HepG2 (cell line): ENCODE data around the gene MTA1. TPM values are rescaled to one million over a fixed set of nuclear protein-coding genes. Genes with fewer than 3 reads are reported as not detected.

Source experiments
- AHDC1 ChIP-seq: sonication (generic); formaldehyde crosslinking; IDR thresholded peaks from 2 replicates; pipeline ENCODE4 v1.5.1; 2020; ENCODE audit warnings: mild to moderate bottlenecking, missing genetic modification reagents, borderline replicate concordance
- ARHGAP35 ChIP-seq: sonication (generic); formaldehyde crosslinking; IDR thresholded peaks from 2 replicates; pipeline ENCODE4 v1.9.0; 2022; ENCODE audit warnings: mild to moderate bottlenecking, inconsistent platforms, moderate library complexity, missing genetic modification reagents, borderline replicate concordance
- CERS6 ChIP-seq: sonication (generic); formaldehyde crosslinking; IDR thresholded peaks from 2 replicates; pipeline ENCODE4 v1.5.0; 2020; ENCODE audit warnings: missing genetic modification reagents
- FOXM1 ChIP-seq: sonication (generic); formaldehyde crosslinking; IDR thresholded peaks from 2 replicates; pipeline ENCODE4 v1.5.0; 2020; ENCODE audit warnings: missing genetic modification reagents
- HOXD1 ChIP-seq: sonication (generic); formaldehyde crosslinking; IDR thresholded peaks from 2 replicates; pipeline ENCODE4 v1.5.0; 2020; ENCODE audit warnings: missing genetic modification reagents
- KLF11 ChIP-seq: IDR thresholded peaks from 2 replicates; pipeline ENCODE4 v1.6.1; 2016; ENCODE audit warnings: missing compliant biosample characterization
- MTF2 ChIP-seq: sonication (generic); formaldehyde crosslinking; IDR thresholded peaks from 2 replicates; pipeline ENCODE4 v1.5.0; 2020; ENCODE audit warnings: missing genetic modification reagents, borderline replicate concordance
- MZF1 ChIP-seq: sonication (generic); formaldehyde crosslinking; IDR thresholded peaks from 2 replicates; pipeline ENCODE4 v1.8.1; 2023; ENCODE audit warnings: mild to moderate bottlenecking, missing genetic modification reagents, borderline replicate concordance
- RBM39 ChIP-seq: fragments of 200-400 bp; formaldehyde crosslinking; IDR thresholded peaks from one replicate; pipeline ENCODE4 v1.6.1; 2018; ENCODE audit warnings: antibody characterized with exemption, mild to moderate bottlenecking, low read depth, low read length; ENCODE audit not compliant: poor library complexity, severe bottlenecking
- TFDP1 ChIP-seq: IDR thresholded peaks from 2 replicates; pipeline ENCODE4 v1.6.1; 2016; ENCODE audit warnings: missing compliant biosample characterization, missing genetic modification reagents, borderline replicate concordance
- ZBTB10 ChIP-seq: sonication (generic); formaldehyde crosslinking; IDR thresholded peaks from 2 replicates; pipeline ENCODE4 v1.4.0; 2020; ENCODE audit warnings: missing genetic modification reagents, borderline replicate concordance
- ZNF121 ChIP-seq: sonication (generic); formaldehyde crosslinking; IDR thresholded peaks from 2 replicates; pipeline ENCODE4 v1.5.0; 2020; ENCODE audit warnings: mild to moderate bottlenecking, missing genetic modification reagents
- ZNF354B ChIP-seq: sonication (generic); formaldehyde crosslinking; IDR thresholded peaks from 2 replicates; pipeline ENCODE4 v1.8.0; 2022; ENCODE audit warnings: mild to moderate bottlenecking, missing genetic modification reagents
- ZNF597 ChIP-seq: sonication (generic); formaldehyde crosslinking; IDR thresholded peaks from 2 replicates; pipeline ENCODE4 v1.5.0; 2020; ENCODE audit warnings: missing genetic modification reagents
- polyA plus RNA-seq, 8 experiments: library from polyadenylated mRNA; depleted of rRNA in 3 of 8; stranded (reverse) in 7 of 8; unstranded in 1 of 8; fragments of >200 nt; fragmentation: Illumina TruSeq in 4 of 8; extraction: Trizol in 4 of 8; gene quantifications; 2 replicates each; pipeline versions ENCODE4 v1.2.1 to v1.2.3, GENCODE V29; 2011 to 2016; ENCODE audit warnings: low read depth in 4 of 8, missing spikeins in 1 of 8, mixed read lengths in 1 of 8; ENCODE audit not compliant: insufficient read depth in 1 of 8
- total RNA-seq, 5 experiments: library from RNA; depleted of rRNA; stranded (reverse); fragments of >200 nt; fragmentation: Illumina TruSeq; extraction: Trizol; gene quantifications; 2 replicates each; pipeline ENCODE4 v1.2.3, GENCODE V29; 2016; ENCODE audit warnings: low read depth in 1 of 5

MTA1 gene
- total and polyA plus RNA-seq, 2 of the 13 experiments (the other 11 are each of a cell fraction or from before 2014, with no cell fraction given): 35.2 to 85.8 TPM

- TF ChIP-seq AHDC1 (CRISPR knock-in tag) (no peak), ZBTB10 (CRISPR knock-in tag) (peak; percentile 61; the same call in 1 of the 2 replicates), RBM39 (peak; percentile 18), MZF1 (CRISPR knock-in tag) (no peak), ZNF121 (no peak), FOXM1 (CRISPR knock-in tag) (no peak), CERS6 (CRISPR knock-in tag) (no peak), TFDP1 (CRISPR knock-in tag) (peak; percentile 68; the same call in 1 of the 2 replicates), ZNF597 (CRISPR knock-in tag) (no peak), ARHGAP35 (peak; percentile 61; the same call in 1 of the 2 replicates), HOXD1 (CRISPR knock-in tag) (0 out of 2 replicates have a peak, but pooled peaks have one; percentile 40), KLF11 (CRISPR knock-in tag) (0 out of 2 replicates have a peak, but pooled peaks have one; percentile 31), MTF2 (peak; percentile 57; the same call in 1 of the 2 replicates), ZNF354B (CRISPR knock-in tag) (peak; percentile 94; the same call in 1 of the 2 replicates)
- TF ChIP-seq, all 625 proteins: peak for 259
These were observed at the start of gene MTA1 (continued) for GRCh38 chr14:105419195-105420091.
